ENCODE data around the gene NIPAL1. TPM values are rescaled to one million over a fixed set of nuclear protein-coding genes. Genes with fewer than 3 reads are reported as not detected.

Gene NIPAL1
- polyA plus RNA-seq, 1 donor from 2014 or later = 0.85 TPM

GRCh38 chr4:48069026-48069425 lies 52.5 kb downstream of the NIPAL1 start:
- no peak overlapping the region for H3K4me2 ChIP-seq (ENCODE audit: low read length)
- H3K79me2 ChIP-seq (replicated peaks; ENCODE audit: insufficient read depth, low read length) = no peaks in the 10 kb centered on the region
- TF ChIP-seq POLR2AphosphoS5 (IDR thresholded peaks at IDR 0.05) = no peak
- no peak for TF ChIP-seq CTCF (IDR thresholded peaks at IDR 0.05; ENCODE audit: poor library complexity, severe bottlenecking)
- no peak for TF ChIP-seq REST (IDR thresholded peaks at IDR 0.05; ENCODE audit: borderline replicate concordance)
- no peak for TF ChIP-seq TAF1 (IDR thresholded peaks at IDR 0.05; ENCODE audit: low read depth)
- TF ChIP-seq EZH2 (IDR thresholded peaks at IDR 0.05; ENCODE audit: borderline replicate concordance, insufficient read depth, low read length, poor library complexity, severe bottlenecking) = no peak
- TF ChIP-seq EP300 (conservative IDR thresholded peaks at IDR 0.05; ENCODE audit: poor library complexity, severe bottlenecking) = no peak
- TF ChIP-seq RAD21 (conservative IDR thresholded peaks at IDR 0.05) = no peak
- no peak for TF ChIP-seq MXI1 (conservative IDR thresholded peaks at IDR 0.05; ENCODE audit: poor library complexity, severe bottlenecking)
- TF ChIP-seq SMC3 (conservative IDR thresholded peaks at IDR 0.05; ENCODE audit: poor library complexity) = no peak

GRCh38 chr4:48071191-48071590 lies 54.6 kb downstream of the NIPAL1 start:
- no peaks in the 10 kb centered on the region for H3K79me2 ChIP-seq (replicated peaks; ENCODE audit: insufficient read depth, low read length)
- H3K27me3 ChIP-seq (ENCODE audit: insufficient read depth, low read depth, low read length) = no peaks in the 10 kb centered on the region
- no peak overlapping the region for H3K9ac ChIP-seq (ENCODE audit: low read length)
- no peaks in the 10 kb centered on the region for H3K36me3 ChIP-seq (ENCODE audit: insufficient read depth, low read length)
- TF ChIP-seq POLR2AphosphoS5 (IDR thresholded peaks at IDR 0.05) = no peak
- TF ChIP-seq EP300 (conservative IDR thresholded peaks at IDR 0.05; ENCODE audit: poor library complexity, severe bottlenecking) = no peak
- TF ChIP-seq EZH2 (IDR thresholded peaks at IDR 0.05; ENCODE audit: borderline replicate concordance, insufficient read depth, low read length, poor library complexity, severe bottlenecking) = no peak
- TF ChIP-seq SMC3 (conservative IDR thresholded peaks at IDR 0.05; ENCODE audit: poor library complexity) = no peak
- no peak for TF ChIP-seq REST (IDR thresholded peaks at IDR 0.05; ENCODE audit: borderline replicate concordance)
- TF ChIP-seq CTCF (IDR thresholded peaks at IDR 0.05; ENCODE audit: poor library complexity, severe bottlenecking) = no peak
- no peak for TF ChIP-seq TAF1 (IDR thresholded peaks at IDR 0.05; ENCODE audit: low read depth)
- TF ChIP-seq MXI1 (conservative IDR thresholded peaks at IDR 0.05; ENCODE audit: poor library complexity, severe bottlenecking) = no peak
- TF ChIP-seq RAD21 (conservative IDR thresholded peaks at IDR 0.05) = no peak
- no peak overlapping the region for H3K4me2 ChIP-seq (ENCODE audit: low read length)
- H2AFZ ChIP-seq (ENCODE audit: low read depth, low read length) = no peak overlapping the region
- no peaks in the 10 kb centered on the region for H3K9me3 ChIP-seq (ENCODE audit: low read length)
- H4K20me1 ChIP-seq (ENCODE audit: insufficient read depth) = no peaks in the 10 kb centered on the region
- H3F3A ChIP-seq (ENCODE audit: insufficient read depth, low read length, poor library complexity, severe bottlenecking) = no peaks in the 10 kb centered on the region
- H3K4me3 ChIP-seq (ENCODE audit: low read length) = no peak overlapping the region
- H3K27ac ChIP-seq (ENCODE audit: low read length) = no peak overlapping the region
- no peaks in the 10 kb centered on the region for H3K9me2 ChIP-seq (ENCODE audit: insufficient read depth, low read length)

More at GRCh38 chr4:48069026-48069425, 52.5 kb downstream of the NIPAL1 start:
- Histone ChIP-seq H3K9ac (ENCODE audit: low read length) (no peak overlapping the region), H3F3A (ENCODE audit: insufficient read depth, low read length, poor library complexity, severe bottlenecking) (no peaks in the 10 kb centered on the region), H3K36me3 (ENCODE audit: insufficient read depth, low read length) (no peaks in the 10 kb centered on the region), H3K4me3 (ENCODE audit: low read length) (no peak overlapping the region), H3K27ac (ENCODE audit: low read length) (no peak overlapping the region), H3K27me3 (ENCODE audit: insufficient read depth, low read depth, low read length) (no peaks in the 10 kb centered on the region), H3K9me3 (ENCODE audit: low read length) (no peaks in the 10 kb centered on the region), H4K20me1 (ENCODE audit: insufficient read depth) (no peaks in the 10 kb centered on the region), H3K9me2 (ENCODE audit: insufficient read depth, low read length) (no peaks in the 10 kb centered on the region), H2AFZ (ENCODE audit: low read depth, low read length) (no peak overlapping the region)

All from neural cell (in vitro differentiated cells).